Left forelimb (tissue), 1 donor: ENCODE data around the gene BACE1-AS.
"Not testable (repeated sequence)": the region's sequence is repeated elsewhere in the genome, so short reads cannot be mapped to it uniquely, and the experiment has no call there.

Source experiments
- DNase-seq: peaks from one replicate; pipeline ENCODE4 v3.0.0-alpha.2; 2018; ENCODE audit warnings: low spot score

BACE1-AS gene

GRCh38 chr11:117327255-117327566 lies 36.1 kb downstream of the BACE1-AS start:
- DNase-seq = not testable (repeated sequence)

- DNase-seq = peak; percentile 97
These were observed 36.6 kb downstream of the BACE1-AS start, which contains the start of gene CEP164 for GRCh38 chr11:117327567-117328374. Gene CEP164, plus strand, starts transcription at chr11:117327854. Its CDS starts 10,733 bp downstream, at chr11:117338587.

- DNase-seq = no peak
These were observed 37.3 kb downstream of the BACE1-AS start for GRCh38 chr11:117328375-117329010.

- DNase-seq = no peak
These were observed 41.7 kb downstream of the BACE1-AS start for GRCh38 chr11:117332843-117333242.

GRCh38 chr11:117333917-117334316 lies 42.8 kb downstream of the BACE1-AS start:
- DNase-seq = no peak

- DNase-seq = no peak
These were observed 43.8 kb downstream of the BACE1-AS start for GRCh38 chr11:117334896-117335295.

- DNase-seq = no peak
These were observed 44.3 kb downstream of the BACE1-AS start for GRCh38 chr11:117335399-117335798.

GRCh38 chr11:117337076-117337475 lies 45.9 kb downstream of the BACE1-AS start:
- DNase-seq = no peak
